Natural killer cell treated with Interleukin-12 subunit alpha and Interleukin-12 subunit beta and Interleukin-15 and Interleukin-18, amount 100 ng/mL, for 72 hours (primary cell): Measurements from ENCODE around the gene LZTR1. TPM values are rescaled to one million over a fixed set of nuclear protein-coding genes. Genes with fewer than 3 reads are reported as not detected.

ENCODE experiments used
- ATAC-seq, 2 donors: fragments of 150-1000 bp; cut with Tn5 transposase in 1 of 2; sonication (Bioruptor Pico), chemical (Tn5 transposase) in 1 of 2; 2 replicates each; pipeline ENCODE4 v1.10.0; 2021
- DNase-seq: peaks from one replicate; pipeline ENCODE4 v3.0.0; 2022; ENCODE audit warnings: low spot score
- H3K27ac Mint-ChIP-seq, 2 donors: 1 replicate in 1 of 2; 2 replicates in 1 of 2; pipeline ENCODE4 v1.8.0; 2022; ENCODE audit warnings: mixed read lengths in 2 of 2, mild to moderate bottlenecking in 1 of 2, moderate library complexity in 1 of 2
- H3K27me3 Mint-ChIP-seq, 2 donors: 1 replicate in 1 of 2; 2 replicates in 1 of 2; pipeline ENCODE4 v1.8.0; 2022; ENCODE audit warnings: mixed read lengths in 2 of 2
- H3K36me3 Mint-ChIP-seq: one replicate; pipeline ENCODE4 v1.8.0; 2022; ENCODE audit warnings: mixed read lengths
- H3K4me1 Mint-ChIP-seq, 2 donors: 1 replicate in 1 of 2; 2 replicates in 1 of 2; pipeline ENCODE4 v1.8.0; 2022; ENCODE audit warnings: low read depth in 2 of 2, mixed read lengths in 2 of 2, mild to moderate bottlenecking in 1 of 2
- H3K4me3 Mint-ChIP-seq: one replicate; pipeline ENCODE4 v1.8.0; 2022; ENCODE audit warnings: mixed read lengths
- H3K9me3 Mint-ChIP-seq: 2 replicates; pipeline ENCODE4 v1.8.0; 2022; ENCODE audit warnings: mixed read lengths
- total RNA-seq, 2 donors: library from RNA; stranded (reverse); gene quantifications; one replicate each; pipeline ENCODE4 v1.2.3, GENCODE V29; 2022

LZTR1 gene
- total RNA-seq, 2 donors from 2014 or later = 76.2 to 133 TPM

DNA sequence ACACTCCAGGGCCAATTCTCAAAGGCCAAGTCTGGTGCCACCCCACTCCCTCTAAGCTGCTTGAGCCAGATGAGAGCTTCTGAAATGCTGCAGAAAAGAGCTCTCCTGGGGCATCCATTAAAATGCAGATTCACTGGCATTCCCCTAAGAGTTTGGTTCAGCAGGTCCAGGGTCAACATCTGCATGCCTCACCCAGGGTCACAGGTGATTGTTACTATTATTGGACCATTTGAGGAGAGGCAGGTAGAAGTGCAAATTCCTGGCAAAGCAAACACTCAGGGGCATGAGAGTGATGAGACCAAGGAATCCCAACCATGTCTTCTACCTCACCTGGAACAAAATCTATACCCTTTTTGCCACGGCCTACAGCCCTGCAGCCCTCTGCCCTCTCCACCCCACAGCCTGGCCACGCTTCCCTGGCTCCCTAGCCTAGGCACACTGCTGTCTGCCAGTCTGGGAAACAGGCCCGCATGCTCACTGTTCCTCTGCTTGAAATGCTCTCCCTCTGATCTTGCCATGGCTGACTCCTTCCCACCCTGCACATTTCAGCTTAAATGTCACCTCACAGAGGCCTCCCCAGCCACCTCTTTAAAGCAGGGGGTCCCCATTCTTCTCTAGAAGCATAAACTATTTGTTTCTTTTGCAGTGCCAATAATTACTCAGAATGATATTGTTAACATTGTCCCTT is 28.5 kb downstream of the LZTR1 start:
- no peaks in the 10 kb centered on the region for H3K36me3 Mint-ChIP-seq
- no peak for ATAC-seq
- no peaks in the 10 kb centered on the region for H3K27me3 Mint-ChIP-seq
- no peak overlapping the region for H3K27ac Mint-ChIP-seq
- peaks cover 16 to 19% of the 10 kb centered on the region in 2 donors for H3K4me1 Mint-ChIP-seq
- H3K9me3 Mint-ChIP-seq = no peaks in the 10 kb centered on the region
- H3K4me3 Mint-ChIP-seq = no peak overlapping the region
- DNase-seq = no peak

GRCh38 chr22:21012446-21013407 is 30.6 kb downstream of the LZTR1 start:
- Mint-ChIP-seq H3K27me3 (no peaks in the 10 kb centered on the region), H3K4me1 (peaks cover 19 to 26% of the 10 kb centered on the region in 2 donors), H3K4me3 (peak overlapping the region; percentile 93), H3K27ac (peak overlapping the region in 1 of 2 donors; percentile 25), H3K9me3 (no peaks in the 10 kb centered on the region), H3K36me3 (no peaks in the 10 kb centered on the region)
- DNase-seq (no peak), ATAC-seq (no peak)

GRCh38 chr22:21013657-21014201 is 31.6 kb downstream of the LZTR1 start:
- DNase-seq (no peak), ATAC-seq (no peak)

GRCh38 chr22:21014202-21014725 is 32.2 kb downstream of the LZTR1 start:
- peaks cover 19 to 26% of the 10 kb centered on the region in 2 donors for H3K4me1 Mint-ChIP-seq
- ATAC-seq (peak; percentile 98), DNase-seq (peak; percentile 95)
- no peaks in the 10 kb centered on the region for H3K9me3 Mint-ChIP-seq
- H3K4me3 Mint-ChIP-seq = peak overlapping the region; percentile 93
- H3K36me3 Mint-ChIP-seq = no peaks in the 10 kb centered on the region
- H3K27ac Mint-ChIP-seq = peak overlapping the region; percentile 73 to 96
- no peaks in the 10 kb centered on the region for H3K27me3 Mint-ChIP-seq

More at GRCh38 chr22:21013657-21014201, 31.6 kb downstream of the LZTR1 start:
- no peaks in the 10 kb centered on the region for H3K36me3 Mint-ChIP-seq
- peak overlapping the region; percentile 73 to 96 for H3K27ac Mint-ChIP-seq
- peaks cover 19 to 26% of the 10 kb centered on the region in 2 donors for H3K4me1 Mint-ChIP-seq
- H3K27me3 Mint-ChIP-seq = no peaks in the 10 kb centered on the region
- peak overlapping the region; percentile 93 for H3K4me3 Mint-ChIP-seq
- no peaks in the 10 kb centered on the region for H3K9me3 Mint-ChIP-seq

DNA sequence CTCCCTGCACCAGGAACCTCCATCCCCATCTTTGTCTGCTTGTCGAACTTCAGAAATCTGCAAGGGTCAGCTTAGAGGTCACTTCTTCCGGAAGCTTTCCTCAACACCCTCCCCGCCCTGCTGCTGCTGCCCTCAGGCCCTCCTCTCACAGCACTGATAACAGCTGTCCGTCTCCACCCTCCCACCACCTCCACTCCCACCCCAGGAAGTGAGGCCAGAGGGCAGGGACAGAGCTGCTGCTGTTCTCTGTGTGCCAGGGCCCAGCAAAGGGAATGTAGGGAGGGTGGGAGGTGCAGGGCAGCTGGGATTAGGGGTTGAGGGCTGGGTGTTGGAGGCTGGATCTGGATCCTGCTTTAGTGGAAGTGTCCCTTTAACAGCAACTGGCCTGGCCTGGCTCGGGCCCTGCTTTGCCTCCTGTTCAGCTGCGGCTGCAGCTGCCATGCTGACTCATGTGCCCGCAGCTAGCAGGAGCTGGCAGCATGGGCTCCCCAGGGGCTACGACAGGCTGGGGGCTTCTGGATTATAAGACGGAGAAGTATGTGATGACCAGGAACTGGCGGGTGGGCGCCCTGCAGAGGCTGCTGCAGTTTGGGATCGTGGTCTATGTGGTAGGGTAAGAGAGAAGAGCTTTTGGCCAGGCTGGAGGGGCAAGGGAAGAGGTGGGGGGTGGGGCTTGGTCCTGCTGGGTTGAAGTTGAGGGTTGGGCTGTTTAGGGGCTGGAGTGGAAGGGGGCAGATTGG is 32.8 kb downstream of the LZTR1 start, which contains the start of gene P2RX6:
Gene P2RX6, plus strand, starts transcription at position 440 of the 740 bp plus-strand sequence. Its CDS starts 10 bp downstream, at position 450.
- Mint-ChIP-seq H3K27me3 (no peaks in the 10 kb centered on the region), H3K4me3 (peak within 1 kb of the TSS; percentile 93), H3K9me3 (no peaks in the 10 kb centered on the region), H3K4me1 (peaks cover 19 to 26% of the 10 kb centered on the region in 2 donors), H3K27ac (peak within 1 kb of the TSS; percentile 73 to 96), H3K36me3 (no peaks in the 10 kb centered on the region)
- no peak for DNase-seq
- peak in 1 of 2 donors; percentile 28 for ATAC-seq

DNA sequence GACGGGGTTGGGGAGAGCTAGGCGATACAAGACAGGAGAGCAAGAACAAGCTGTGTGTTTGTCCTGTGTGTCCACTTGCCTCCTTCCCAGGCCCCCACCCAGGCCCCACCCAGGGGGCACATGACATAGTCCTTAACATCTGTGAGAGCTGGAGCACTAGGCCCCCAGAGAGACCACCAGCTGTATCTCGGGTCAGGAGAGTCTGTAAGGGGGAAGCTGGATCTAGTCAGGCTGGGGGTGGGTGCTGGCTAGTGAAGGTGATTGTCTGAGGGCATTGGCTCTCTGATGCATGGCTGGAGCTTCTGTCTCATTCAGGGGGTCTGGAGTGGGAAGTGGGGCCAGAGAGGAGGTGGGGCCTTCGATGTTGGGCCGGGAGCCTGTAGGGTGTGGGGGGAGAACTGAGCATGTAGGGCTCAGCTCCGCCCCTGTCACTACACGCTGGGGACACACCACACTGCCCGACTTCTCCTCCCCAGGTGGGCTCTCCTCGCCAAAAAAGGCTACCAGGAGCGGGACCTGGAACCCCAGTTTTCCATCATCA is 33.4 kb downstream of the LZTR1 start:
- Mint-ChIP-seq H3K9me3 (no peaks in the 10 kb centered on the region), H3K36me3 (no peaks in the 10 kb centered on the region), H3K4me1 (peaks cover 19 to 26% of the 10 kb centered on the region in 2 donors), H3K27ac (peak overlapping the region; percentile 73 to 96), H3K4me3 (peak overlapping the region; percentile 93), H3K27me3 (no peaks in the 10 kb centered on the region)
- ATAC-seq (no peak), DNase-seq (no peak)

DNA sequence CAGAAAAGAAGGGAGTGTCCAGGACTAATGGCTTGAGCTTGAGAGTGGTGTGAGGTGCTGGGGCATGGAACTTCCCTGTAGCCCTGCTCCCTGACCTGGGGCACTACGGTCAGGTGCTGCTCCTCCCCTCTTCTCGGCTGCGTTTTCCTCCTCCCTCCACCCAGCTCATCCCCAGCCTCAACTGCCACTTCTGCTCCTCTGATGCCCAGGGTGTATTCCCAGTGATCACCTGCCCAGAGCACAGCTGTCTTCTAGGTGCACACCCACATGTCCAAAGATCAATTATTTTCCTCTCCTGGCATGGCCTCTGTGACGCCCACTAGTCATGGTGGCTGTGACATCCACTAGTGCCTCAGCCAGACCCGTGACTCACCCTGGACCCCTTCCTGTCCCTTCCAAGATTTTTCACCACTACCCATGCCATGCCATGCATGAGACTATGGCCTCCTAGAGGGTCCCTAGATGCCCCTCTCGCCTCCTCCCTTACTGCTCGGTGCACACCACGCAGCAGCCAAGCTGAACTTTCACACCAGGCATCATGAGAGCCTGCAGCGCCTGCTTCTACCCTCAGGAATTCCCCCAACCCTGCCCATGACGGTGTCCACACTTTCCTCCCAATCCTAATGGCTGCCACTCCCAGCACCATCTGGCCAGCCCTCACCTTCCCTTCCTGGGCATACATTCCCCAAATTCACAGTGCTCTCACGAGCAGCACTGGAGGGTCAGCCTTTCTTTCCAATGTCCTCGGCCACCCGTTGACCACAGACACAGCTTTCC is 34.7 kb downstream of the LZTR1 start:
- no peak for DNase-seq
- no peaks in the 10 kb centered on the region for H3K27me3 Mint-ChIP-seq
- peaks cover 19 to 26% of the 10 kb centered on the region in 2 donors for H3K4me1 Mint-ChIP-seq
- no peaks in the 10 kb centered on the region for H3K36me3 Mint-ChIP-seq
- H3K9me3 Mint-ChIP-seq = no peaks in the 10 kb centered on the region
- H3K4me3 Mint-ChIP-seq = no peak overlapping the region
- peak overlapping the region; percentile 12 to 56 for H3K27ac Mint-ChIP-seq
- ATAC-seq = no peak

DNA sequence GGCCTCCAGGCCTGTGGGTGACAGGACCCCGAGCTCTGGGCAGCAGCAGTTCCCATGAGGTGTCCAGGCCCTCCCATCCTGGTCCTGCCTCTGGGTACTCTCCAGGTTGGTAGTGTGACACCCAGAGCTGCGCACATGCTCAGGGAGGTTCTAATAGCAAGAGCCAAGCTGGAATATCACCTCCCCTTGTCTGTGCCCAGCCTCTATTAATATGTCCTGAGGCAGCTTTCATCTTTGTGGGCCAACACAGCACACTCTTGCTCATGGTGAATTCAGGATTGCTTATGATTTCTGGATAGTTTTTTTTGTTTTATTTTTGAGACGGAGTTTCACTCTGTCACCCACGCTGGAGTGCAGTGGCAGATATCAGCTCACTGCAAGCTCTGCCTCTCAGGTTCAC is 36.2 kb downstream of the LZTR1 start:
- no peaks in the 10 kb centered on the region for H3K27me3 Mint-ChIP-seq
- no peak overlapping the region for H3K4me3 Mint-ChIP-seq
- DNase-seq (no peak), ATAC-seq (no peak)
- H3K4me1 Mint-ChIP-seq = peaks cover 18 to 26% of the 10 kb centered on the region in 2 donors
- H3K27ac Mint-ChIP-seq = no peak overlapping the region
- H3K36me3 Mint-ChIP-seq = no peaks in the 10 kb centered on the region
- no peaks in the 10 kb centered on the region for H3K9me3 Mint-ChIP-seq

GRCh38 chr22:21020802-21021429 is 38.8 kb downstream of the LZTR1 start:
- Mint-ChIP-seq H3K9me3 (no peaks in the 10 kb centered on the region), H3K4me1 (peaks cover 0 to 15% of the 10 kb centered on the region in 2 donors), H3K36me3 (no peaks in the 10 kb centered on the region), H3K27me3 (no peaks in the 10 kb centered on the region), H3K27ac (no peak overlapping the region), H3K4me3 (no peak overlapping the region)
- DNase-seq (no peak), ATAC-seq (no peak)

GRCh38 chr22:21022507-21022906 is 40.4 kb downstream of the LZTR1 start:
- no peak for ATAC-seq
- H3K4me1 Mint-ChIP-seq = peaks cover 0 to 5% of the 10 kb centered on the region in 2 donors

DNA sequence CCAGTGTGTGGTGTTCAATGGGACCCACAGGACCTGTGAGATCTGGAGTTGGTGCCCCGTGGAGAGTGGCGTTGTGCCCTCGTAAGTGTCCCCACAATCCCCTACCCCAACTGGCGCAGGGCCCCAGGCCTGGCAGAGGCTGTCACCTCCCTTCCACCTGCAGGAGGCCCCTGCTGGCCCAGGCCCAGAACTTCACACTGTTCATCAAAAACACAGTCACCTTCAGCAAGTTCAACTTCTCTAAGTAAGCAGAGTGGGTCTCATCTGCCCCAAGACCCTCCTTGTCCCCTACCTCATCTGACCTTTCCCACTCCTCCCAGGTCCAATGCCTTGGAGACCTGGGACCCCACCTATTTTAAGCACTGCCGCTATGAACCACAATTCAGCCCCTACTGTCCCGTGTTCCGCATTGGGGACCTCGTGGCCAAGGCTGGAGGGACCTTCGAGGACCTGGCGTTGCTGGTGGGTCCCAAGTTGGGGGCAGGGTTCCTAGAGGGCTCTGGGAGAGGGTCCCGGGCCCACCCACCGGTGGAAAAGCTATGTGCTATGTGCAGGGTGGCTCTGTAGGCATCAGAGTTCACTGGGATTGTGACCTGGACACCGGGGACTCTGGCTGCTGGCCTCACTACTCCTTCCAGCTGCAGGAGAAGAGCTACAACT is 41.0 kb downstream of the LZTR1 start:
- no peak overlapping the region for H3K4me3 Mint-ChIP-seq
- H3K27me3 Mint-ChIP-seq = no peaks in the 10 kb centered on the region
- no peaks in the 10 kb centered on the region for H3K9me3 Mint-ChIP-seq
- ATAC-seq = no peak
- no peak for DNase-seq
- H3K4me1 Mint-ChIP-seq = peaks cover 0 to 5% of the 10 kb centered on the region in 2 donors
- no peaks in the 10 kb centered on the region for H3K36me3 Mint-ChIP-seq
- no peak overlapping the region for H3K27ac Mint-ChIP-seq

More at GRCh38 chr22:21022507-21022906, 40.4 kb downstream of the LZTR1 start:
- DNase-seq = no peak
- no peaks in the 10 kb centered on the region for H3K27me3 Mint-ChIP-seq
- no peak overlapping the region for H3K27ac Mint-ChIP-seq
- no peak overlapping the region for H3K4me3 Mint-ChIP-seq
- no peaks in the 10 kb centered on the region for H3K9me3 Mint-ChIP-seq
- H3K36me3 Mint-ChIP-seq = no peaks in the 10 kb centered on the region
